Measurements from ENCODE around the gene C6orf132. TPM values are rescaled to one million over a fixed set of nuclear protein-coding genes. Genes with fewer than 3 reads are reported as not detected.

C6orf132 gene
- total and polyA plus RNA-seq, 2 experiments from 2014 or later, result 3.2 to 5.2 TPM

- in situ Hi-C loops (cut with MboI), result no loop called here
Measured at GRCh38 chr6:42159431-42160024, 17.1 kb upstream of the C6orf132 start.

GRCh38 chr6:42158631-42159030 lies 16.2 kb upstream of the C6orf132 start:
- H3K9me2 ChIP-seq (ENCODE audit: insufficient read depth), result no peaks in the 10 kb centered on the region
- H2AFZ ChIP-seq, result 0 out of 2 replicates have a peak overlapping the region, but pooled peaks have one; percentile 50
- no peaks in the 10 kb centered on the region for H3K79me2 ChIP-seq (ENCODE audit: insufficient read depth)
- no peaks in the 10 kb centered on the region; the same call in 1 of the 2 replicates for H3F3A ChIP-seq (ENCODE audit: insufficient read depth)
- H3K9me3 ChIP-seq (ENCODE audit: low read depth), result no peaks in the 10 kb centered on the region
- H3K4me1 ChIP-seq (ENCODE audit: insufficient read depth), result peaks cover 12% of the 10 kb centered on the region
- no peak overlapping the region for H3K4me3 ChIP-seq
- no peak overlapping the region for H3K4me2 ChIP-seq (ENCODE audit: unreplicated experiment)
- H4K20me1 ChIP-seq (ENCODE audit: insufficient read depth), result no peaks in the 10 kb centered on the region
- in situ Hi-C loops (cut with MboI), result no loop called here
- peak overlapping the region; percentile 48; the same call in 1 of the 2 replicates for H3K9ac ChIP-seq
- WGBS, 2 experiments (ENCODE audit: low coverage in 1 of 2, low lambda C conversion rate in 2 of 2, missing lambda C conversion rate in 2 of 2), result 76 to 81% methylated on average over 2 of the region's 2 CpGs
- peak overlapping the region; percentile 44; the same call in 1 of the 2 replicates for H3K27ac ChIP-seq
- no peaks in the 10 kb centered on the region for H3K27me3 ChIP-seq (replicated peaks; ENCODE audit: insufficient read depth)
- no peak for TF ChIP-seq EZH2 (IDR thresholded peaks at IDR 0.05; ENCODE audit: insufficient read depth, poor library complexity, severe bottlenecking)
- TF ChIP-seq EZH2phosphoT487 (IDR thresholded peaks at IDR 0.05; ENCODE audit: insufficient read depth, low read depth), result no peak
- H3K36me3 ChIP-seq (ENCODE audit: low read depth), result no peaks in the 10 kb centered on the region
- DNase-seq, result peak; percentile 20

More at GRCh38 chr6:42159431-42160024, 17.1 kb upstream of the C6orf132 start:
- no peak overlapping the region for H2AFZ ChIP-seq
- no peaks in the 10 kb centered on the region for H3K9me2 ChIP-seq (ENCODE audit: insufficient read depth)
- no peak overlapping the region for H3K27ac ChIP-seq
- no peak overlapping the region for H3K4me2 ChIP-seq (ENCODE audit: unreplicated experiment)
- H3K4me1 ChIP-seq (ENCODE audit: insufficient read depth), result peaks cover 15% of the 10 kb centered on the region
- no peaks in the 10 kb centered on the region for H3K27me3 ChIP-seq (replicated peaks; ENCODE audit: insufficient read depth)
- peaks cover under 1% of the 10 kb centered on the region; the same call in 1 of the 2 replicates for H3F3A ChIP-seq (ENCODE audit: insufficient read depth)
- no peaks in the 10 kb centered on the region for H3K79me2 ChIP-seq (ENCODE audit: insufficient read depth)
- H3K4me3 ChIP-seq, result no peak overlapping the region
- H3K9me3 ChIP-seq (ENCODE audit: low read depth), result no peaks in the 10 kb centered on the region
- no peak overlapping the region for H3K9ac ChIP-seq
- no peak for DNase-seq
- no peaks in the 10 kb centered on the region for H3K36me3 ChIP-seq (ENCODE audit: low read depth)
- no peaks in the 10 kb centered on the region for H4K20me1 ChIP-seq (ENCODE audit: insufficient read depth)
- TF ChIP-seq EZH2 (IDR thresholded peaks at IDR 0.05; ENCODE audit: insufficient read depth, poor library complexity, severe bottlenecking), result no peak
- WGBS, 2 experiments (ENCODE audit: low coverage in 1 of 2, low lambda C conversion rate in 2 of 2, missing lambda C conversion rate in 2 of 2), result 61 to 62% methylated on average over 4 of the region's 4 CpGs

GRCh38 chr6:42158011-42158410 lies 15.6 kb upstream of the C6orf132 start:
- peak overlapping the region; percentile 39 for H3K4me2 ChIP-seq (ENCODE audit: unreplicated experiment)
- peak; percentile 90 for DNase-seq

GRCh38 chr6:42156638-42157037 lies 14.2 kb upstream of the C6orf132 start:
- peaks cover 12% of the 10 kb centered on the region for H3K4me1 ChIP-seq (ENCODE audit: insufficient read depth)
- H3K4me3 ChIP-seq, result no peak overlapping the region
- H3K27me3 ChIP-seq (replicated peaks; ENCODE audit: insufficient read depth), result no peaks in the 10 kb centered on the region
- H3K9ac ChIP-seq, result no peak overlapping the region
- TF ChIP-seq EZH2 (IDR thresholded peaks at IDR 0.05; ENCODE audit: insufficient read depth, poor library complexity, severe bottlenecking), result no peak
- TF ChIP-seq EZH2phosphoT487 (IDR thresholded peaks at IDR 0.05; ENCODE audit: insufficient read depth, low read depth), result no peak
- H3K9me2 ChIP-seq (ENCODE audit: insufficient read depth), result no peaks in the 10 kb centered on the region
- no peak for DNase-seq
- no peaks in the 10 kb centered on the region for H3K79me2 ChIP-seq (ENCODE audit: insufficient read depth)
- no peaks in the 10 kb centered on the region for H3K36me3 ChIP-seq (ENCODE audit: low read depth)
- H4K20me1 ChIP-seq (ENCODE audit: insufficient read depth), result no peaks in the 10 kb centered on the region
- 70 to 76% methylated on average over 3 of the region's 3 CpGs for WGBS, 2 experiments (ENCODE audit: low coverage in 1 of 2, low lambda C conversion rate in 2 of 2, missing lambda C conversion rate in 2 of 2)
- no peak overlapping the region for H2AFZ ChIP-seq
- in situ Hi-C loops (cut with MboI), result no loop called here
- no peaks in the 10 kb centered on the region; the same call in 1 of the 2 replicates for H3F3A ChIP-seq (ENCODE audit: insufficient read depth)
- no peak overlapping the region for H3K27ac ChIP-seq
- no peaks in the 10 kb centered on the region for H3K9me3 ChIP-seq (ENCODE audit: low read depth)
- H3K4me2 ChIP-seq (ENCODE audit: unreplicated experiment), result no peak overlapping the region

More at GRCh38 chr6:42158011-42158410, 15.6 kb upstream of the C6orf132 start:
- H3K27me3 ChIP-seq (replicated peaks; ENCODE audit: insufficient read depth), result no peaks in the 10 kb centered on the region
- no peaks in the 10 kb centered on the region for H3K9me2 ChIP-seq (ENCODE audit: insufficient read depth)
- H3K4me3 ChIP-seq, result no peak overlapping the region
- H4K20me1 ChIP-seq (ENCODE audit: insufficient read depth), result no peaks in the 10 kb centered on the region
- H2AFZ ChIP-seq, result peak overlapping the region; percentile 50; the same call in 1 of the 2 replicates
- no peaks in the 10 kb centered on the region for H3K79me2 ChIP-seq (ENCODE audit: insufficient read depth)
- no peaks in the 10 kb centered on the region for H3K9me3 ChIP-seq (ENCODE audit: low read depth)
- peak overlapping the region; percentile 48; the same call in 1 of the 2 replicates for H3K9ac ChIP-seq
- no peak for TF ChIP-seq EZH2 (IDR thresholded peaks at IDR 0.05; ENCODE audit: insufficient read depth, poor library complexity, severe bottlenecking)
- no peak for TF ChIP-seq EZH2phosphoT487 (IDR thresholded peaks at IDR 0.05; ENCODE audit: insufficient read depth, low read depth)
- peak overlapping the region; percentile 44 for H3K27ac ChIP-seq
- H3F3A ChIP-seq (ENCODE audit: insufficient read depth), result no peaks in the 10 kb centered on the region; the same call in 1 of the 2 replicates
- in situ Hi-C loops (cut with MboI), result no loop called here
- H3K4me1 ChIP-seq (ENCODE audit: insufficient read depth), result peaks cover 12% of the 10 kb centered on the region
- H3K36me3 ChIP-seq (ENCODE audit: low read depth), result no peaks in the 10 kb centered on the region
- 8 to 16% methylated on average over 2 of the region's 2 CpGs for WGBS, 2 experiments (ENCODE audit: low coverage in 1 of 2, low lambda C conversion rate in 2 of 2, missing lambda C conversion rate in 2 of 2)

Data from GM23248 (cell line).